Common myeloid progenitor, CD34-positive (primary cell): ENCODE measurements around the gene ST7.

ENCODE experiments used
- CTCF ChIA-PET: fragments of 350-600 bp; sonication (Branson Sonifier 250); formaldehyde crosslinking; loops from one replicate; lab custom pipeline; 2021; ENCODE audit warnings: antibody characterized with exemption; lab: Charles Lee
- POLR2A ChIA-PET: fragments of 350-600 bp; sonication (Branson Sonifier 250); formaldehyde crosslinking; loops from one replicate; lab custom pipeline; 2021; ENCODE audit warnings: antibody characterized with exemption; lab: Charles Lee
- DNase-seq, 3 donors: peaks; one replicate each; pipeline versions ENCODE4 v3.0.0 to v3.0.0-alpha.2; 2013
- H3K27ac ChIP-seq, 2 experiments: 1 replicate in 1 of 2; 2 replicates in 1 of 2; pipeline ENCODE4 v1.7.0; 2013; ENCODE audit warnings: inconsistent platforms in 2 of 2, low read length in 2 of 2, mild to moderate bottlenecking in 2 of 2, low read depth in 1 of 2, moderate library complexity in 1 of 2; ENCODE audit not compliant: severe bottlenecking in 2 of 2, insufficient read depth in 1 of 2, poor library complexity in 1 of 2
- H3K27me3 ChIP-seq, 5 experiments: replicated peaks in 2 of 5; 1 replicate in 3 of 5; 2 replicates in 2 of 5; pipeline versions ENCODE4 v1.6.1 to v1.7.0; 2013; ENCODE audit warnings: low read length in 4 of 5, mild to moderate bottlenecking in 2 of 5, moderate library complexity in 2 of 5, inconsistent platforms in 1 of 5; ENCODE audit not compliant: insufficient read depth in 5 of 5, control insufficient read depth in 4 of 5
- H3K36me3 ChIP-seq, 4 experiments: 1 replicate in 2 of 4; 2 replicates in 2 of 4; pipeline versions ENCODE4 v1.6.1 to v1.7.0; 2013; ENCODE audit warnings: low read length in 3 of 4, control low read depth in 1 of 4, mild to moderate bottlenecking in 1 of 4; ENCODE audit not compliant: control insufficient read depth in 4 of 4, insufficient read depth in 4 of 4
- H3K4me1 ChIP-seq, 4 experiments: 1 replicate in 3 of 4; 2 replicates in 1 of 4; pipeline versions ENCODE4 v1.6.1 to v1.7.1; 2013; ENCODE audit warnings: low read length in 3 of 4, mild to moderate bottlenecking in 3 of 4, control low read depth in 1 of 4, inconsistent platforms in 1 of 4, moderate library complexity in 1 of 4; ENCODE audit not compliant: control insufficient read depth in 4 of 4, insufficient read depth in 4 of 4; ENCODE audit errors: control extremely low read depth in 1 of 4
- H3K4me3 ChIP-seq, 7 experiments: 1 replicate in 4 of 7; 2 replicates in 3 of 7; pipeline versions ENCODE4 v1.5.1 to v1.7.0; 2013; ENCODE audit warnings: mild to moderate bottlenecking in 7 of 7, low read length in 6 of 7, moderate library complexity in 6 of 7, inconsistent platforms in 2 of 7, low read depth in 2 of 7, control low read depth in 1 of 7; ENCODE audit not compliant: insufficient read depth in 4 of 7, control insufficient read depth in 1 of 7; ENCODE audit errors: extremely low read depth in 1 of 7
- H3K9me3 ChIP-seq, 5 experiments: 1 replicate in 4 of 5; 2 replicates in 1 of 5; pipeline versions ENCODE4 v1.6.1 to v1.7.1; 2013; ENCODE audit warnings: low read length in 4 of 5, mild to moderate bottlenecking in 2 of 5, inconsistent platforms in 1 of 5, low read depth in 1 of 5, moderate library complexity in 1 of 5; ENCODE audit not compliant: control insufficient read depth in 4 of 5, insufficient read depth in 2 of 5; ENCODE audit errors: control extremely low read depth in 1 of 5
- WGBS: methylation state at CpG from one replicate; pipeline ENCODE4 v1.1.5; 2013; ENCODE audit not compliant: insufficient coverage; 5-methylcytosine and 5-hydroxymethylcytosine counted together

Gene ST7

DNA sequence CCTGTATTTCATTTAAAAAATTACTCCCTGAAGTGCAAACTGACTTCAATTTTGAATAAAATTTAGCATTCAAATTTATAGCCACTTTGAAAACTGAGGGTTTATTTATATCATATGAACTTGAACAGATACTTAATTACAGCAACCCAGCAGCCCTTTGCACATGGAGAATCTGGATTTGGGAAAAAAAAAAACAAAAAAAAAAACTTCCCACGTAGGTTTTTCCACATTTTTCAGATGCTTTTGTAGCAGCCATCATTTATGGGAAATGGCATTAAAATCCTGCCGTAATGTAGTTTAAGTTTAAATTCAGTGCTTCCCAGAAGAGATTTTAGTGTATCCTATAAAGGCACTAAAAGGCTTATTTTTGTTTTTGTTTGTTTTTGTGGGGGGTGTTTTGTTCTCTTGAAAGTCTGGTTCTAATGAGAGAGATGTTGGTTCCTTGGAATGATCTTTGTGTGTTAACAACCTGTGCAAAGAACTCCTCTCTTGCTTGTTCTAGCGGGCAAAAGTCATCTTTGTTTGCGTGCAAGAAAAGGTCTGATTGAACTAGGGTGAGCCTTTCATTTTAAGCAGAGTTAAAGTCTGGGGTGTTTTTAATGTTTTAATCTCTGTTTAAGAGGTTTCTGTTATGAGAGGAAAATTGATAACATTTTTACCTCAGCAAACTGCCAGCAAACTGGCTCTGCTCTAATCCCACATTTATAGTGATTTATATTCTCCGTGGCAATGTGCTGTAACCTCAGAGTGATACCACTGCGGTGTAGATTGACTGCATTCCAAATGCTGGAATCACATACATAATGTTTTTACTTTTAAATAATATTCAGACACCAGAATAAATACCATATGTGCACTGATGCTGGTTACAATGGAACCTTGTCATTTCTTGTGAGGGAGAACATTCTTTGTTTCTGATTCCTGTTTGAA, 264.1 kb downstream of the ST7 start:
- ChIA-PET CTCF (no interaction called here), POLR2A (no interaction called here)
- Histone ChIP-seq H3K4me1 (no peaks in the 10 kb centered on the region), H3K27ac (no peak overlapping the region), H3K9me3 (no peaks in the 10 kb centered on the region), H3K27me3 (no peaks in the 10 kb centered on the region), H3K4me3 (no peak overlapping the region), H3K36me3 (peaks cover 3 to 12% (median 8%) of the 10 kb centered on the region in 4 experiments)
- WGBS, result 93% methylated on average over 3 of the region's 6 CpGs
- DNase-seq, result peak in 1 of 3 donors; percentile 4

DNA sequence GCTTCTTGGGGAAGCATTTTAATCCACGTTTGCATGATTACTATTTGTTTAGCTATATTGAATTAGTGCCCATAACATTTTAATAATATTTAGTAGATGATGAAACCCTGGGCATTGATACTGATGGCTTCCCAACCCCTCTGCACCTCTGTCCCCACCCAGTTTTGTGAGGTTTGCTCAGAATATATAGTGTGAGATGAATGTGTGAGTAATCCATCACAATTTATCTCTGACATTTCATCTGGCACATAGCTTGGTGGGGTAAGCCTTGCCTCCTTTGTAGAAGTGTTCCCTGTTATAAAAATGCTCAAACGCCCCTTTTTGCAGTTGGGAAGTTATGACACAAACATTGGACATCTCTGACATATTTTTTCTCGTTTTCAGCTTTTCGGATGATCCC, 265.4 kb downstream of the ST7 start:
- WGBS, result 100% methylated on average over 2 of the region's 4 CpGs
- Histone ChIP-seq H3K9me3 (no peaks in the 10 kb centered on the region), H3K27ac (no peak overlapping the region), H3K36me3 (peaks cover 8 to 19% (median 14%) of the 10 kb centered on the region in 4 experiments), H3K4me3 (no peak overlapping the region), H3K4me1 (no peaks in the 10 kb centered on the region), H3K27me3 (no peaks in the 10 kb centered on the region)
- ChIA-PET POLR2A (no interaction called here), CTCF (no interaction called here)
- DNase-seq, result no peak

DNA sequence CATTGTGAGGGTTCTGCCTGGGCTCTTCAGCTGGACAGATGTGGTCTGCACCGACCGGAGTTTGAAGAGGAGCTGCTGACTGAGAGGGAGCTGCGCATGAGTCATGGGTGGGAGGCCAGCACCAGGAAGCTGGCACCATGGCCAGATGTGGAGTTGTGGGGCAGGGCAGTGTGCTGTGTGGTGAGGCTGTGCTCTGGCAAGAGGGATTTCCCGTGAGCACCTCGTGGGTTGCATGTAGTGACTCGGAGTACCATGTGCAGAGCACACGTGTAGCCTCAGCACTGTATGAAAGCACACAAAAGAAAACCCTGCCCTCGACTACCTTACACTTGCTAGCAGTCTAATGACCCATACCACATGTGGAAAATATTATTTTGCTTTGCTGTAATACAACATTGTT, 266.2 kb downstream of the ST7 start:
- DNase-seq, result peak in 1 of 3 donors; percentile 7
- WGBS, result 93% methylated on average over 4 of the region's 8 CpGs
- ChIA-PET CTCF (no interaction called here), POLR2A (no interaction called here)
- Histone ChIP-seq H3K9me3 (no peaks in the 10 kb centered on the region), H3K27ac (no peak overlapping the region), H3K4me1 (no peaks in the 10 kb centered on the region), H3K36me3 (peaks cover 8 to 19% (median 14%) of the 10 kb centered on the region in 4 experiments), H3K4me3 (no peak overlapping the region), H3K27me3 (no peaks in the 10 kb centered on the region)

DNA sequence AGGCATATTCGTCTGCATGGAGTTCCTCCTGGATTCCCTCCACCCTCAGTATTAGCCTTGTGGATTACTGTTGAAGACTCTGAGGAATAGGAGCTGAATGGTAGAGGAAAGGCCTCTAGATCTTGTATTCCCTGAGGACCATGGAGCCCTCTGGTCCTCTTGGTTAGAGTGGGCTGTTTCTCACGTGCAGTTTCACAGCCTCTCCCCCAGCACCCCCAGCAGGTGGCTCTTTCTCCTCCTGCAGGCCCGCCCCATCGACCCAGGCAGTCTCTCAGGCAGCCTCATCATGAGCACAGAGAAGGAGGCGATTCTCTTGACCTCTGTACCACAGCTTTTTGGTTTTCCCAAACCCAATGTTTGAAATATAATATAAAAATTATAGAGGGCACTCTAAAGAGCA, 267.5 kb downstream of the ST7 start:
- 100% methylated on average over 2 of the region's 5 CpGs for WGBS
- H3K36me3 ChIP-seq, result peaks cover 8 to 19% (median 14%) of the 10 kb centered on the region in 4 experiments
- CTCF ChIA-PET, result no interaction called here
- no peaks in the 10 kb centered on the region for H3K9me3 ChIP-seq
- no peak for DNase-seq
- H3K4me1 ChIP-seq, result no peaks in the 10 kb centered on the region
- no peaks in the 10 kb centered on the region for H3K27me3 ChIP-seq
- no peak overlapping the region for H3K27ac ChIP-seq
- no peak overlapping the region for H3K4me3 ChIP-seq
- POLR2A ChIA-PET, result no interaction called here

DNA sequence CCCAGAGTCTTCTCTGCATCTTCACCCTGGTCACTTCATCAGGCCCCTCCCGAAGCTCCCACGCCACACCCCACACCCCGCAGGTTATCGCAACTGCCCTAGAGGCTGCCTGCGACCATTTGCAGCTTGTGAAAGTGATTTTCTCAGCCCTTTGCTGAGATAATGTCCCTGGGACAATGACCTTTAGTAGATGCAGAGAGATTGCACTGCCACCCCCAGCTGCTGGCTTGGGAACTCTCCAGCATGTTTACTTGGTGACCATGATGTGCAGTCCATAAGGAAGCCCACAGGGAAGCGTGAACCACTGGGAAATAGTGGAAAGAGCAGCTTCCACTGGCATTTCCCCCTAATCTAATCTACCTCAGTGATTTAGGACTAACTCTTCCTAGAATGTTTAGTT, 272.2 kb downstream of the ST7 start:
- Histone ChIP-seq H3K36me3 (peaks cover 9 to 17% (median 10%) of the 10 kb centered on the region in 4 experiments), H3K4me3 (no peak overlapping the region), H3K27ac (no peak overlapping the region), H3K27me3 (no peaks in the 10 kb centered on the region), H3K4me1 (no peaks in the 10 kb centered on the region), H3K9me3 (no peaks in the 10 kb centered on the region)
- CTCF ChIA-PET, result no interaction called here
- POLR2A ChIA-PET, result no interaction called here
- WGBS, result 91% methylated on average over 6 of the region's 6 CpGs
- DNase-seq, result no peak

DNA sequence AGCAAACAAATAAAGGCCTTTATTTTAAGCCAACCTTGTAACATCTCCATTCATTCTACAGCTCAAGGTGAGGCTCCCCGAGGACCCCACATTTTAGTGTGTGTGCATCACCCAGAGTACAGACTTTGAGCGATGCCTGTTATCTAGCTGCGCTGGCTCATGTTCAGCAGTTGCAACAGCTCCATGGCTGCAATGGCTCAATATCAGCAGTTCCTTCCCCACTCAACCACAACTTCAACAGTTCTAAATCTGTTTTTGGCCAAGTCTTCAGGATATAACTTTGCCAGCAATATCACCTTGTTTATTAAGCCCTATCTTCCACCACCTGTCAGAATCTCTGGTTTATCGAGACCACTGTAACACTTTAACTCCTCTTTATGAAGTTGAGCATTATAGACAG, 273.8 kb downstream of the ST7 start:
- Histone ChIP-seq H3K27me3 (no peaks in the 10 kb centered on the region), H3K9me3 (peaks cover 0 to 4% (median 0%) of the 10 kb centered on the region in 5 experiments), H3K4me1 (no peaks in the 10 kb centered on the region), H3K36me3 (peaks cover 5 to 15% (median 8%) of the 10 kb centered on the region in 4 experiments), H3K27ac (no peak overlapping the region), H3K4me3 (no peak overlapping the region)
- ChIA-PET POLR2A (no interaction called here), CTCF (interaction anchor here (1.2 kb wide), 1 partner anchor 14 kb away, joined by 3 read pairs; no protein-coding TSS in a partner anchor)
- 100% methylated on average over 3 of the region's 4 CpGs for WGBS
- DNase-seq, result peak in 2 of 3 donors; percentile 20 to 48

DNA sequence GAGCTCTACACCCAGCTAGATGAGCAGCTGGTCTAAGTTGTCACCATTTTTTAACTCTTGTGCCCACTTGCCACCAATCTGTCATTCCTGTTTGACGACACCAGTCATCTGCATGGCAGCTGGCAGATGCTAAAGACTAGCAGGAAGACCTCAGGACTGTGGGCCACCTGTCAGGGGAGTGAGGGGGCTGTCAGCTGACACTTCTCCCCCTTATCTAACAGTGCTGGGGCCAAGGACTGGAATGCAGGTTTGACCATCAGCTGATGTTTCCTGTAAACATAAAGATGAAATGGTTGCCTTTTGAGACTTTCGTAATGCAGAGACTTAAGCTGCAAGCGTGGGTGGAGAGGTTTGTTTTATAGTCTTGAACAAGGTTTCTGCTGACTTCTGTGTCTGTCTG, 276.0 kb downstream of the ST7 start:
- no peak overlapping the region for H3K4me3 ChIP-seq
- H3K4me1 ChIP-seq, result no peaks in the 10 kb centered on the region
- ChIA-PET POLR2A (no interaction called here), CTCF (interaction anchor here (1.1 kb wide), 1 partner anchor 17 kb away, joined by 3 read pairs; no protein-coding TSS in a partner anchor)
- H3K27ac ChIP-seq, result no peak overlapping the region
- DNase-seq, result no peak
- H3K27me3 ChIP-seq, result no peaks in the 10 kb centered on the region
- H3K9me3 ChIP-seq, result peaks cover 0 to 4% (median 0%) of the 10 kb centered on the region in 5 experiments
- 97% methylated on average over 3 of the region's 3 CpGs for WGBS
- peaks cover 0 to 4% (median 2%) of the 10 kb centered on the region in 4 experiments for H3K36me3 ChIP-seq
